Neural cell (in vitro differentiated cells): ENCODE data around the gene PLXDC1. TPM values are rescaled to one million over a fixed set of nuclear protein-coding genes. Genes with fewer than 3 reads are reported as not detected.

Experiments used
- H2AFZ ChIP-seq: fragments of 200-600, 300-800 bp; sonication (generic), shearing (Covaris generic); 2 replicates; pipeline ENCODE4 v1.6.0; 2014; ENCODE audit warnings: low read depth, mild to moderate bottlenecking, antibody characterized with exemption, low read length, moderate library complexity
- H3F3A ChIP-seq: fragments of 200-600 bp; shearing (Covaris generic); 2 replicates; pipeline ENCODE4 v1.6.1; 2016; ENCODE audit warnings: mild to moderate bottlenecking, moderate library complexity, mixed read lengths, antibody characterized with exemption, low read length; ENCODE audit not compliant: insufficient read depth, poor library complexity, severe bottlenecking
- H3K27ac ChIP-seq: fragments of 200-600, 300-800 bp; sonication (generic), shearing (Covaris generic); 2 replicates; pipeline ENCODE4 v1.5.1; 2014; ENCODE audit warnings: mild to moderate bottlenecking, low read length, moderate library complexity
- H3K27me3 ChIP-seq: fragments of 300-800, 200-600 bp; sonication (generic), shearing (Covaris generic); 2 replicates; pipeline ENCODE4 v1.6.0; 2014; ENCODE audit warnings: mild to moderate bottlenecking, low read depth, low read length, moderate library complexity; ENCODE audit not compliant: insufficient read depth
- H3K36me3 ChIP-seq: fragments of 300-800, 200-600 bp; sonication (generic), shearing (Covaris generic); 2 replicates; pipeline ENCODE4 v1.5.1; 2014; ENCODE audit warnings: mild to moderate bottlenecking, antibody characterized with exemption, low read length, moderate library complexity; ENCODE audit not compliant: insufficient read depth
- H3K4me2 ChIP-seq: fragments of 300-800, 200-600 bp; sonication (generic), shearing (Covaris generic); 2 replicates; pipeline ENCODE4 v1.6.0; 2014; ENCODE audit warnings: mild to moderate bottlenecking, low read length
- H3K4me3 ChIP-seq: fragments of 300-800, 200-600 bp; sonication (generic), shearing (Covaris generic); 2 replicates; pipeline ENCODE4 v1.5.1; 2014; ENCODE audit warnings: mild to moderate bottlenecking, low read length, moderate library complexity
- H3K79me2 ChIP-seq: fragments of 200-600 bp; shearing (Covaris generic); replicated peaks from 2 replicates; pipeline ENCODE4 v1.6.0; 2014; ENCODE audit warnings: mild to moderate bottlenecking, low read length, moderate library complexity; ENCODE audit not compliant: insufficient read depth
- H3K9ac ChIP-seq: fragments of 300-800, 200-600 bp; sonication (generic), shearing (Covaris generic); 2 replicates; pipeline ENCODE4 v1.6.1; 2016; ENCODE audit warnings: mild to moderate bottlenecking, low read length, mixed read lengths
- H3K9me2 ChIP-seq: fragments of 200-600 bp; shearing (Covaris generic); 2 replicates; pipeline ENCODE4 v1.6.1; 2016; ENCODE audit warnings: mild to moderate bottlenecking, low read length, mixed read lengths; ENCODE audit not compliant: insufficient read depth
- H3K9me3 ChIP-seq: fragments of 200-600, 300-800 bp; sonication (generic), shearing (Covaris generic); 2 replicates; pipeline ENCODE4 v1.6.1; 2016; ENCODE audit warnings: mild to moderate bottlenecking, mixed run types, low read length, moderate library complexity, mixed read lengths
- H4K20me1 ChIP-seq: fragments of 200-600 bp; shearing (Covaris generic); 2 replicates; pipeline ENCODE4 v1.6.1; 2016; ENCODE audit warnings: mild to moderate bottlenecking, mixed run types; ENCODE audit not compliant: insufficient read depth
- CTCF ChIP-seq: fragments of 450-650 bp; IDR thresholded peaks from 2 replicates; pipeline ENCODE4 v1.5.1; 2014; ENCODE audit warnings: antibody characterized with exemption, mild to moderate bottlenecking, moderate library complexity; ENCODE audit not compliant: poor library complexity, severe bottlenecking
- EP300 ChIP-seq: fragments of 450-650 bp; conservative IDR thresholded peaks from 2 replicates; pipeline ENCODE4 v1.6.1; 2014; ENCODE audit warnings: antibody characterized with exemption, mild to moderate bottlenecking, moderate library complexity; ENCODE audit not compliant: poor library complexity, severe bottlenecking
- EZH2 ChIP-seq: fragments of 200-600, 300-800 bp; shearing (Covaris generic), sonication (generic); IDR thresholded peaks from 2 replicates; pipeline ENCODE4 v1.6.1; 2014; ENCODE audit warnings: antibody characterized with exemption, low read length, borderline replicate concordance, mild to moderate bottlenecking; ENCODE audit not compliant: insufficient read depth, poor library complexity, severe bottlenecking
- MXI1 ChIP-seq: fragments of 450-650 bp; conservative IDR thresholded peaks from 2 replicates; pipeline ENCODE4 v1.6.1; 2014; ENCODE audit warnings: antibody characterized with exemption, mild to moderate bottlenecking; ENCODE audit not compliant: poor library complexity, severe bottlenecking
- POLR2AphosphoS5 ChIP-seq: IDR thresholded peaks from 2 replicates; pipeline ENCODE4 v1.6.1; 2012
- RAD21 ChIP-seq: fragments of 450-650 bp; conservative IDR thresholded peaks from 2 replicates; pipeline ENCODE4 v1.6.1; 2014; ENCODE audit warnings: antibody characterized with exemption, mild to moderate bottlenecking, moderate library complexity
- REST ChIP-seq: IDR thresholded peaks from 2 replicates; pipeline ENCODE4 v1.6.1; 2012; ENCODE audit warnings: borderline replicate concordance
- SMC3 ChIP-seq: fragments of 450-650 bp; conservative IDR thresholded peaks from 2 replicates; pipeline ENCODE4 v1.6.1; 2014; ENCODE audit warnings: antibody characterized with exemption, mild to moderate bottlenecking, moderate library complexity; ENCODE audit not compliant: poor library complexity
- TAF1 ChIP-seq: IDR thresholded peaks from 2 replicates; pipeline ENCODE4 v1.6.1; 2012; ENCODE audit warnings: low read depth
- polyA plus RNA-seq: library from polyadenylated mRNA; depleted of rRNA; stranded (reverse); fragments of >200 nt; gene quantifications from 2 replicates; pipeline ENCODE4 v1.2.3, GENCODE V29; 2014

The PLXDC1 gene
- polyA plus RNA-seq, 1 donor from 2014 or later: 10.0 TPM

- Histone ChIP-seq H3F3A (no peaks in the 10 kb centered on the region), H3K9ac (no peak overlapping the region), H3K27me3 (no peaks in the 10 kb centered on the region), H3K36me3 (peaks cover 10% of the 10 kb centered on the region), H3K9me3 (no peaks in the 10 kb centered on the region), H3K9me2 (no peaks in the 10 kb centered on the region), H3K4me3 (no peak overlapping the region), H3K79me2 (no peaks in the 10 kb centered on the region), H2AFZ (no peak overlapping the region), H3K27ac (no peak overlapping the region), H4K20me1 (no peaks in the 10 kb centered on the region), H3K4me2 (no peak overlapping the region)
- TF ChIP-seq MXI1 (no peak), CTCF (no peak), EP300 (no peak), SMC3 (no peak), RAD21 (no peak), TAF1 (no peak)
These were observed 22.3 kb upstream of the PLXDC1 start for GRCh38 chr17:39173526-39174274.

- Histone ChIP-seq H4K20me1 (no peaks in the 10 kb centered on the region), H2AFZ (no peak overlapping the region), H3K4me3 (no peak overlapping the region), H3K27me3 (no peaks in the 10 kb centered on the region), H3K9ac (no peak overlapping the region), H3K27ac (no peak overlapping the region), H3K4me2 (no peak overlapping the region), H3F3A (no peaks in the 10 kb centered on the region), H3K9me2 (no peaks in the 10 kb centered on the region), H3K9me3 (no peaks in the 10 kb centered on the region), H3K79me2 (no peaks in the 10 kb centered on the region), H3K36me3 (peaks cover 10% of the 10 kb centered on the region)
- TF ChIP-seq SMC3: no peak
- peak; percentile 4 for TF ChIP-seq POLR2AphosphoS5
These were observed 21.6 kb upstream of the PLXDC1 start for GRCh38 chr17:39173080-39173479.

GRCh38 chr17:39171933-39172332 is 20.5 kb upstream of the PLXDC1 start:
- Histone ChIP-seq H4K20me1 (no peaks in the 10 kb centered on the region), H3K9ac (no peak overlapping the region), H3K9me3 (no peaks in the 10 kb centered on the region), H3K36me3 (peaks cover 10% of the 10 kb centered on the region), H3K4me3 (no peak overlapping the region), H3F3A (no peaks in the 10 kb centered on the region), H3K79me2 (no peaks in the 10 kb centered on the region), H3K9me2 (no peaks in the 10 kb centered on the region), H3K4me2 (no peak overlapping the region), H3K27ac (no peak overlapping the region), H2AFZ (no peak overlapping the region), H3K27me3 (peaks cover 8% of the 10 kb centered on the region)
- no peak for TF ChIP-seq SMC3
- TF ChIP-seq MXI1: no peak
- no peak for TF ChIP-seq REST
- no peak for TF ChIP-seq EZH2
- no peak for TF ChIP-seq POLR2AphosphoS5
- TF ChIP-seq EP300: no peak
- TF ChIP-seq TAF1: no peak
- TF ChIP-seq CTCF: no peak
- no peak for TF ChIP-seq RAD21
